Common myeloid progenitor, CD34-positive (primary cell): ENCODE data around the gene MDC1.

Source experiments
- CTCF ChIA-PET: fragments of 350-600 bp; sonication (Branson Sonifier 250); formaldehyde crosslinking; loops from one replicate; lab custom pipeline; 2021; ENCODE audit warnings: antibody characterized with exemption; lab: Charles Lee
- POLR2A ChIA-PET: fragments of 350-600 bp; sonication (Branson Sonifier 250); formaldehyde crosslinking; loops from one replicate; lab custom pipeline; 2021; ENCODE audit warnings: antibody characterized with exemption; lab: Charles Lee
- DNase-seq, 3 donors: peaks; one replicate each; pipeline versions ENCODE4 v3.0.0 to v3.0.0-alpha.2; 2013
- H3K27ac ChIP-seq, 2 experiments: 1 replicate in 1 of 2; 2 replicates in 1 of 2; pipeline ENCODE4 v1.7.0; 2013; ENCODE audit warnings: inconsistent platforms in 2 of 2, low read length in 2 of 2, mild to moderate bottlenecking in 2 of 2, low read depth in 1 of 2, moderate library complexity in 1 of 2; ENCODE audit not compliant: severe bottlenecking in 2 of 2, insufficient read depth in 1 of 2, poor library complexity in 1 of 2
- H3K27me3 ChIP-seq, 5 experiments: replicated peaks in 2 of 5; 1 replicate in 3 of 5; 2 replicates in 2 of 5; pipeline versions ENCODE4 v1.6.1 to v1.7.0; 2013; ENCODE audit warnings: low read length in 4 of 5, mild to moderate bottlenecking in 2 of 5, moderate library complexity in 2 of 5, inconsistent platforms in 1 of 5; ENCODE audit not compliant: insufficient read depth in 5 of 5, control insufficient read depth in 4 of 5
- H3K36me3 ChIP-seq, 4 experiments: 1 replicate in 2 of 4; 2 replicates in 2 of 4; pipeline versions ENCODE4 v1.6.1 to v1.7.0; 2013; ENCODE audit warnings: low read length in 3 of 4, control low read depth in 1 of 4, mild to moderate bottlenecking in 1 of 4; ENCODE audit not compliant: control insufficient read depth in 4 of 4, insufficient read depth in 4 of 4
- H3K4me1 ChIP-seq, 4 experiments: 1 replicate in 3 of 4; 2 replicates in 1 of 4; pipeline versions ENCODE4 v1.6.1 to v1.7.1; 2013; ENCODE audit warnings: low read length in 3 of 4, mild to moderate bottlenecking in 3 of 4, control low read depth in 1 of 4, inconsistent platforms in 1 of 4, moderate library complexity in 1 of 4; ENCODE audit not compliant: control insufficient read depth in 4 of 4, insufficient read depth in 4 of 4; ENCODE audit errors: control extremely low read depth in 1 of 4
- H3K4me3 ChIP-seq, 7 experiments: 1 replicate in 4 of 7; 2 replicates in 3 of 7; pipeline versions ENCODE4 v1.5.1 to v1.7.0; 2013; ENCODE audit warnings: mild to moderate bottlenecking in 7 of 7, low read length in 6 of 7, moderate library complexity in 6 of 7, inconsistent platforms in 2 of 7, low read depth in 2 of 7, control low read depth in 1 of 7; ENCODE audit not compliant: insufficient read depth in 4 of 7, control insufficient read depth in 1 of 7; ENCODE audit errors: extremely low read depth in 1 of 7
- H3K9me3 ChIP-seq, 5 experiments: 1 replicate in 4 of 5; 2 replicates in 1 of 5; pipeline versions ENCODE4 v1.6.1 to v1.7.1; 2013; ENCODE audit warnings: low read length in 4 of 5, mild to moderate bottlenecking in 2 of 5, inconsistent platforms in 1 of 5, low read depth in 1 of 5, moderate library complexity in 1 of 5; ENCODE audit not compliant: control insufficient read depth in 4 of 5, insufficient read depth in 2 of 5; ENCODE audit errors: control extremely low read depth in 1 of 5
- WGBS: methylation state at CpG from one replicate; pipeline ENCODE4 v1.1.5; 2013; ENCODE audit not compliant: insufficient coverage; 5-methylcytosine and 5-hydroxymethylcytosine counted together

Gene MDC1

DNA sequence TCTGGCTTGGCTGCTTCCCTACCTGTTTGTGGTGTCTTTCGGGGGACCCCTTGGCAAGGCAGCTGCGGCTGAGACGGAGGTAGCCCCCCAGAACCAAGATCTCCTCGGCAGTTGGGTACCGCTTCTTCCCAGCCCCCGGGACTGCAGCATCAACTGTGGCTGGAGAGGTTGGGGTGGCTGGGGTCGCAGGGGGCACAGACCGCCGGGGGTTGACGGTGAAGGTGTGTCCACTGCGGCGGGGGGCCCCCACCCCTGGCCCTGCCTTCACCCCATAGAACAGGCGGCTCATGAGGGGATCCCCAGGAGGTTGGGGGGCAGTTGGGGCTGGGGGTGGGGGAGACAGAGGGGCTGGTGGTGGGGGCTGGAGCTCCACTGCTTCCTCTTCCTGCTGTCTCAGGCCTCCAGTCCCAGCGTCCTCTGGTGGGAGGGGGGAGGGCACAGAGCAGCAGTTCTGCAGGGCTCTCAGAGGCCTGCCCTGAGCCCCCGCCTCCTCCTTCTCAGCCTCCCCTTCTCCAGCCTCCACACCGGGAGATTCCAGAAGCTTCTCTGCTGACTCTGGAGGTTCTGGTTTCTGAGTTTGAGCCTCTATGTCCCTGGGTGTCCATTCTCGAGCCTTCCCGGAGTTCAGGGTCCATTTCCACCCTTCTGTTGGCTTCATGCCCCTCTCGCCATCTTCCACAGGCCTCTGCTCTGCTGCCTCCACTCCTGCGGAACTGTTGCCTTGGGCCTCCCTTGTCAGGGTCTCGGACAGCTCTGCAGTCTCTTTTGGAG is 32.5 kb downstream of the MDC1 start:
- Histone ChIP-seq H3K4me1 (peaks cover 13 to 87% (median 84%) of the 10 kb centered on the region in 4 experiments), H3K27me3 (no peaks in the 10 kb centered on the region), H3K4me3 (peak overlapping the region; percentile 50 to 96 (median 88)), H3K27ac (peak overlapping the region; percentile 72 to 94), H3K36me3 (peaks cover 0 to 24% (median 9%) of the 10 kb centered on the region in 4 experiments), H3K9me3 (no peaks in the 10 kb centered on the region)
- ChIA-PET CTCF (interaction anchor here (0.6 to 18.0 kb wide), 3 partner anchors 9 to 38 kb away, joined by 3 to 622 read pairs (median 3); partner anchors contain the start of genes MDC1 and TUBB), POLR2A (interaction anchor here (1.0 to 7.4 kb wide), 3 partner anchors 33 to 68 kb away, joined by 3 to 56 read pairs (median 15); partner anchors contain the start of genes MDC1, PPP1R10 and TUBB)
- peak in 2 of 3 donors; percentile 58 to 69 for DNase-seq
- 6% methylated on average over 13 of the region's 21 CpGs for WGBS

- 0% methylated on average over 1 of the region's 2 CpGs for WGBS
- Histone ChIP-seq H3K9me3 (no peaks in the 10 kb centered on the region), H3K4me3 (peak overlapping the region; percentile 50 to 96 (median 88)), H3K4me1 (peaks cover 13 to 87% (median 84%) of the 10 kb centered on the region in 4 experiments), H3K27me3 (no peaks in the 10 kb centered on the region), H3K36me3 (peaks cover 0 to 25% (median 10%) of the 10 kb centered on the region in 4 experiments), H3K27ac (peak overlapping the region; percentile 72 to 94)
- DNase-seq = peak in 1 of 3 donors; percentile 21
- ChIA-PET POLR2A (interaction anchor here (1.0 to 7.4 kb wide), 3 partner anchors 33 to 67 kb away, joined by 3 to 56 read pairs (median 15); partner anchors contain the start of genes MDC1, PPP1R10 and TUBB), CTCF (interaction anchor here (0.6 to 18.0 kb wide), 2 partner anchors 8 to 38 kb away, joined by 3 to 622 read pairs; partner anchors contain the start of genes MDC1 and TUBB)
Observed at GRCh38 chr6:30683980-30684338, 33.1 kb downstream of the MDC1 start.

DNA sequence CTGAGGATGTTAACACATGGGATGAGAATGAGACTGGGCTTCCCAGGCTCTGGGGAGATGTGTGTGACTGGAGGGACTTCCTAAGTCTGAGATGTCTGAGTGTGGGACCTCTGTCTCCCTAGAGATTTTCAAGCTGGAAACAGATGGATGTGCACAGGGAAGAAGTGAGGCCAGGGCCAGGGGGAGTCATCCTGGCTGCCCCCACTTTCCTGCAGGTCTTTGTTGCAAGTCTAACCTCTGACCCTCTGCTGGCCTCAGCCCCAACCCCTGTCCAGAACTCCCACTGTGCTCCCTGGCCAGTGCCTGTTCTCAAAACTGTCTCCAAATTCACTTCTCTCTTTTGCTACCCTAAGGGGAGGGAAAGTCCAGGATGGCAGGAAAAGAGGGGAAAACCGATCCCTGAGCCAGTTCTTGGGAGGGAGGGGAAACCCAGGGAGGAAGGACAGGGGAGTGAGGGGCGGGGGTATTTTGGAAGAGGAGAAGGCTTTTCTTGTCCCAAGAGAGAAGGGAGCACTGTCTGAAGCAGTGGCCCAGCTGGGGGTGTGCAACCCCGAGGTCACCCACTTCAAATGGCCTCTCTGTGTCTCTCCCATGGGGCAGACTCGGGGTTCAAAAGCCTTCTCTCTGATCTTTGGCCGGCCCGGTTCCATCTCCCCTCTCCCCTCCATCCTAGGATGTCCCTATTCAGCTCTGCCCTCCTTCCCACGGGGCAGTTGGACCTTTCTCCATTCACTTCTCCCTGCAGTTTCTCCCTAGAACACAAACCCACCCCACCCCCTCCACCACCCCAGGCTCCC is 33.7 kb downstream of the MDC1 start:
- peaks cover 13 to 86% (median 80%) of the 10 kb centered on the region in 4 experiments for H3K4me1 ChIP-seq
- ChIA-PET POLR2A (interaction anchor here (0.6 to 7.4 kb wide), 5 partner anchors 8 to 68 kb away, joined by 3 to 56 read pairs (median 8); partner anchors contain the start of genes MDC1, NRM and TUBB), CTCF (interaction anchor here (18.0 kb wide), 1 partner anchor 39 kb away, joined by 622 read pairs; the partner anchor contains the start of genes MDC1 and TUBB)
- no peaks in the 10 kb centered on the region for H3K9me3 ChIP-seq
- H3K36me3 ChIP-seq = peaks cover 0 to 29% (median 12%) of the 10 kb centered on the region in 4 experiments
- peak overlapping the region; percentile 50 to 96 (median 88) for H3K4me3 ChIP-seq
- H3K27me3 ChIP-seq = no peaks in the 10 kb centered on the region
- WGBS = 2% methylated on average over 7 of the region's 7 CpGs
- no peak for DNase-seq
- H3K27ac ChIP-seq = peak overlapping the region; percentile 72 to 94

- peaks cover 13 to 77% (median 72%) of the 10 kb centered on the region in 4 experiments for H3K4me1 ChIP-seq
Observed at GRCh38 chr6:30682143-30683117, 34.7 kb downstream of the MDC1 start.

DNA sequence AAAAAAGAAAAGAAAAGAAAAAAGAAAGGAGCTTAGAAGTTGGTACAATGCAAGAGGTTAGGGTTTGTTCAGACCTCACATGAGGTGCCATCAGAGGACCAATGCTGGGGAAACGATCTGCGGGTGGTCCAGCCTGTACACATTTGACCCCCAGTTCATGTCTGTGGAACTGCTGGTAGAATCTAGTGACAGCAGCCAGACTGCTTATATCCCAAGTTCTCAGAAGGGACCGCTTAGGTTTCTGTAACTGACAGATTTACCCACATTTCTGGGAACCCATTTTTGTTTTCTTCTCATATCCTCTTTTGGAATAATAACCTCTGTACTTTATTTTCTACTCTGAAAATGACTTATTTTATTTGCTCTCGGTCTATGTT is 35.3 kb downstream of the MDC1 start:
- Histone ChIP-seq H3K27me3 (no peaks in the 10 kb centered on the region), H3K36me3 (peaks cover 0 to 38% (median 20%) of the 10 kb centered on the region in 4 experiments), H3K9me3 (no peaks in the 10 kb centered on the region), H3K4me1 (peaks cover 13 to 76% (median 68%) of the 10 kb centered on the region in 4 experiments), H3K4me3 (peak overlapping the region; percentile 23 to 96 (median 78)), H3K27ac (peak overlapping the region; percentile 83 to 94)
- DNase-seq = no peak
- CTCF ChIA-PET = interaction anchor here (0.7 to 18.0 kb wide), 8 partner anchors 8 to 41 kb away, joined by 3 to 622 read pairs (median 3); partner anchors contain the start of genes DHX16, MDC1, NRM and TUBB
- POLR2A ChIA-PET = interaction anchor here (1.2 to 7.4 kb wide), 4 partner anchors 31 to 66 kb away, joined by 4 to 56 read pairs (median 12); partner anchors contain the start of genes MDC1 and TUBB
- 13% methylated on average over 3 of the region's 4 CpGs for WGBS

More at GRCh38 chr6:30682143-30683117, 34.7 kb downstream of the MDC1 start:
- H3K27me3 ChIP-seq = no peaks in the 10 kb centered on the region
- peak; percentile 97 to 99 (median 99) for DNase-seq
- peak overlapping the region; percentile 23 to 96 (median 88) for H3K4me3 ChIP-seq
- peaks cover 0 to 31% (median 16%) of the 10 kb centered on the region in 4 experiments for H3K36me3 ChIP-seq
- POLR2A ChIA-PET = interaction anchor here (0.6 to 7.4 kb wide), 7 partner anchors 8 to 67 kb away, joined by 3 to 56 read pairs (median 5); partner anchors contain the start of genes MDC1, NRM and TUBB
- no peaks in the 10 kb centered on the region for H3K9me3 ChIP-seq
- peak overlapping the region; percentile 83 to 94 for H3K27ac ChIP-seq
- 0% methylated on average over 6 of the region's 11 CpGs for WGBS
- CTCF ChIA-PET = interaction anchor here (0.7 to 18.0 kb wide), 5 partner anchors 7 to 40 kb away, joined by 3 to 622 read pairs (median 8); partner anchors contain the start of genes DHX16, MDC1, NRM and TUBB
